Forelimb muscle (tissue), 1 donor: ENCODE data around the gene FOS. TPM values are rescaled to one million over a fixed set of nuclear protein-coding genes. Genes with fewer than 3 reads are reported as not detected.

ENCODE experiments used
- DNase-seq: peaks from one replicate; pipeline ENCODE4 v3.0.0-alpha.2; 2013; ENCODE audit warnings: low read depth
- polyA plus RNA-seq: library from polyadenylated mRNA; unstranded; fragments of 120-200 nt; gene quantifications from one replicate; pipeline ENCODE4 v1.2.1, GENCODE V29; 2013; ENCODE audit not compliant: insufficient read length

FOS gene
- polyA plus RNA-seq, 1 donor: 212 TPM

DNA sequence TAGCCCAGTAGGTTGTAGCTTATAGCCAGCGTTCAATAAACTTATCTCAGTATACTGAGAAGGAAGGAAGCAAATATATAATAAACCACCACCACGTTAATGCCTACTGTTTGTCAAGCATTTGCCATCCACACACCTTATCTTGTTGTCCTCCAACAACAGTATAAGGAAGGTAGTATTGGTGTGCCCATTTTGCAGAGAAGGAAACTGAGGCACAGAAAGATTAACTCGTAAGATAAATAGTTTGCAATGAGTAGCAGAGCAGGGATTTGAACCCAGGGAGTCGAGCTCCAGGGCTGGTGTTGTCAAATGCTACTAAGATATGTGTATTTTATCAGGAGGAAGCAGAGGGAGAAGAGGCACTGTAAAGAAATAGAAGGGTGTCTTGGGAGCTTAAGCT lies 27.8 kb upstream of the FOS start:
- DNase-seq: no peak

DNA sequence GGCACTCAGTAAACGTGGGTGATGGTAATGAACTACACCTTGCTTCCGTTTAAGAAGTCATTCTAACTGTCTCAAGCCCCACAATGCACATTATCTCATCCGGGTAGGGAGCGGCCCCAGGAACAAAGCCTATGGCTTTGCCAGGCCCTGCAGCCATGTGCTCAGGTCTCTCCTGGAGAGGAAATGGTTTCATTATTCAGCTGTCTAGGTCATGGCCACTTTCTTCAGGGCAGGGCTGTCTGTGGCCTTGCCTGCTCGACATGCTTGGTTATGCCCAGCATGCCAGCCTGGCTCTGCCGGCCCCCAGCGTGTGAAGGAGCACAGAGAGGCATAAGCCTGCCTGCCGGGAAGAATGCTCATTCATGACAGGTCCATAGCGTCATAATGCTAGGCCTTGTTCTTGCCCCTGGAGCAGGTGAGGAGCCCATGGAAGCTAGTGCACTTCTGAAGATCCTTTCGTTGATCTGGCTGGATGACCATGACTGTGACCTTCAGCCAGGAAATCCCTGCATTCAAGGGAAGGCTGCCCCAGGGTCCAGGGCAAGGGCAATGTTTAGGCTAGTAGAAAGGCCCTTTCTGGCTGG lies 26.3 kb upstream of the FOS start:
- no peak for DNase-seq

DNA sequence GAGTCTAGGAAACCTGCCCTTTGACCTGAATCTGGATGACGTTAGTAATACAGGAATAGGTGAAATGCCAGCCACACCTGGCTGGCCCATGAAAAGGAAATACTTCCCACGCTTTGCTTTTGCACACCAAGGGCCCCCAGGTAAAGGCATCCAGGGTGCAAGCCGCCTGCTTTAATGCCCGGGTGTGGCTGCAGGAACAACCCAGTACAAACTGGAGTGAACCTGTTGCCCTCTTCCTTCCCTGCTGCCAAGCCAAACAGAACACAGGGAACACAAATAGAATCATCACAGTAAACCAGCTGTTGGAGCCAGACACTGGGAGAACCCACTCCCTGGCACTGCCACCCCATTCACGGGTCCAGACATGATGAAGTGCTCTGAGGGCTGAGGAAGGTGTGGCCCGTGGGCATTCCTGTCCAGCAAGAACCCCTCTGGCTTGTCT lies 24.2 kb upstream of the FOS start:
- DNase-seq: no peak

DNA sequence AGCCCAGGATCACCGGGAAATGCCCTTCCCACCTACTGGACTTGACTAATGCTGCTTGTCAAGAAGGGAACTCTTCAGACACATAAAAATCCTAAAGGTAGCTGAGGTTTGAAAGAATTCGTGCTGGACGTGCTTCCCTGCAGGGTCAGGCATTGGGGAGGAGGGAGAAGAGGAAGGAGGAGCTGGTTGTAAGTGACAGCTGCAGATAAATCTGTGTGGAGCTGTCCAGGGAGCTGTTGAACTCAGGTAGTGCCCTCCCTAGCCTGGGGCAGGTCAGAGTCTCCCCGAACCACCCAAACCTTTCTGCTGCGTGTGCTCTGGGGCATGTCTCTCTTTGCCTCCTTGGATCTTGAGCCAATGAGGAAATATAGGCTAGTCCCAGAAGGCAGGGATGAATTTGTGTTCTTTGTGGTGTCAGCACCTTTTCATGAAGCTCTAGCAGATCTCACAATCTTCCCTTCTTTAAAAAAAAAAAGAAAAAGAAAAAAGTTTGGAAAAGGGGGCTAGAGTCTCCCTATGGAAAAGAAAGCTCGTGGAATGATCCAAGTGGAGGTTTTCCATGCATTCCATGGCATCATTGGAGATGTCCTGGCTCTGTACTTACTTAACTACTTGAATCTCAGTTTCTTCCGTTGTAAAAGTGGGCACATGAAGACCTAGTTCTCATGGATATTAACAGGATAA lies 23.6 kb upstream of the FOS start:
- no peak for DNase-seq

DNA sequence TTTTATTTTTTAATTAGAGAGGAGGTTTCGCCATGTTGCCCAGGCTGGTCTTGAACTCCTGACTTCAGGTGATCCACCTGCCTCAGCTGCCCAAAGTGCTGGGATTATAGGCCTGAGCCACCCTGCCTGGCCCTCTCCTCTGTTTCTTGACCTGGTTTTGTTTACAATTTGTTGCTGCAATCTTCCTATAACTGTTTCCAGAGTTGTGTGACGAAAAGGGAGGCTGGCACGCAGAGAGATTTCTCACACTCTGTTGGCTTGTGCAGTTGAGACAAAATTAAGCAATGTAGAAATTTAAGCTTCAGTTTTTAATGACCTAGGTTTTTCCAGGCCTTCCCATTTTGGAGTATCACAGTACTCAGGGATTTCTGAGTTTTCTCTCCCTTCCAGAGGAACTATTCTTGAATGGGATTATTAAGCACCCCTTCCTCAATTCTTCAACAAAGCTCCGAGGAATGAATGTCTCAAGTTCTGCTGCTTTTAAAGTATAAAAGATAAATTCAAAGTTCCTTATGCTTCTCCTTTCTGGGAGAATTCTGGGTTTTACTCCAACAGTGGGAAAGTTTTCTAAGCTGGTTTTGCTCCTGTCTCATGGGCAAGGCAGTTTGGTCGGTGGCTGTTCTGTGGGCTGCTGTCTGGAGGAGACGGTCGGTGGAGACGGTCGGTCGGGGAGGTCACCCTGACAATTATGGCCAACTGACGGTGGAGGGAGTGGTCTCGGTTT lies 20.4 kb upstream of the FOS start:
- no peak for DNase-seq

DNA sequence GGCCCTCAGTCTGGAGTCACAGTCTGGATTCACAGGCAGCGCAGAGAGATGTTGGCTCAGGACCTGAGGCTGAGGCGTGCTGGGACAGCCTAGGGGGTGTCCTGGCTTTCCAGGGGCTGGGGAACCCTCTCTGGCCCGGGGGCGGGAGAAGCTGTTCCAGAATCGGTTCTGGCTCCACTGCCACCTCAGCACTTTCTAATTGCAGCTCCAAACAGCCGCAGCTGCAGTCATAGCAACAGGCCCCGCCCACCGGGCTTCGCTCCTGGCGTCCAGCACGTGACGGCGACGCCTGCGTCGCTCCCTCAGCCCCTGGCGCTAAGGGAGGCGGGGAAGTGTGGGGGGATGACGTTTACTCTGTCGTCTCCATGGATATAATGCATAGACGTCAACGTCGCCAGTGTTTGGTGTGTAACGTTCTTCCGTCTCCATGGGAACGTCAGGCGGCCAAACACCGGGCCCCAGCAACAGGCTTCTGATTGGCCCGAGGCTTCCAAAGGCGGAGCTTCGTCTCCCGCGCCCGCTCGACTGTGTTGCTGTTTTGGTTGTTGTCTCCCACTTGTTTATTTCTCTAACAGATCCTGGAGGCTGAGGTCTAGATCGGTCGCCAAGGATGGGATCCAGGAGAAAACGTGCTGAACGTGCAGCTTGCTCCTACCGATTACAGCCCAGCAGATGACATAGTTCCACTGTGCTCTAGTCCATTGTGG lies 19.7 kb upstream of the FOS start:
- peak; percentile 99 for DNase-seq

DNA sequence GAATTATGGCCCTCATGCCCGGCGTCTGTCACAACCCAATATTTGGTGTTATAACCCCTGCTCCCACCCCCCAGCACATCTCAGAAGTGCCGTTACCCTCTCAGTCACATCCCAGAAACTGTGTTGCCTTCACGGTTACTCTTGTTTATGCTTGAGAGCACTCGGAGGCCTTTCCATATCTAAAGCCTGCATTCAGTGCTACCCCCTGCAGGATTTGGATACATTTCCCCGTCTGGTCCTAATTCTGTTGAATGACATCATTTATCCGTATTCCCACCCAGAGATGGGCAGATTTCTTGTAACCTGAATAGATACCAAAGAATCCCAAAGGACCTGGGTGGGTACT lies 19.1 kb upstream of the FOS start:
- DNase-seq: no peak

DNA sequence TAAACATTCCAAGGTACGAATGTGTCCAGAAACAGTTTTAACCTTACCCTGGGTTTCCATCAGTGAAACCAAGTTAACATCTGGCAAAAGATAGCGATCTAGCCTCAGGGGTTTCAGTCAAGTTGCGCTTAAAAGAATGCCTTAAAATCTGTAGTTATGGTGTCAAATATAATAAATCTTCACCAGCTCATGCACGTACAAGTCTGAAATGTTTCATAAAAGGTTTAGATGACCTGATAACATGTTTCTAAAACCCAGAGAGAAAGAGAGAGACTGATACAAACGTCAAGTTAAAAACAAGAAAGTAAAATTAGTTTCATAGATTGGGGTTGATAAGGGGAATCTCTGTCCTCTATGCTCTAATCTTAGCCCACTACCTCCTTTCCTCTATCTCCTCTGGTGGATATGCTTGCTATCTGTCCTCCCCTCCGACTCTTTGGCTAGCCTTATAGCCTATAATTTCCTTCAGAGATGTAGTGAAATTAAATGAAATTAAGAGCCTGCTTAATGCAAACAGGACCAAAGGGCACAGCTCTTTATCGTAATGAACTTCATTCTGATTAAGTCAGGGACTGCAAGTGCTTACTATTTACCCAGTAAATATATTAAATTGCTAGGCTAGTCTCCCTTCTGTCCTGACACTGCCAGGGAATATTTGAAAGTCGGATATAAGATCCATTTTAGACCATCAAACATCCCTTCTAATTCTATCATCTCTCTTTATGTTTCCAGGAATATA lies 18.4 kb upstream of the FOS start:
- no peak for DNase-seq

DNA sequence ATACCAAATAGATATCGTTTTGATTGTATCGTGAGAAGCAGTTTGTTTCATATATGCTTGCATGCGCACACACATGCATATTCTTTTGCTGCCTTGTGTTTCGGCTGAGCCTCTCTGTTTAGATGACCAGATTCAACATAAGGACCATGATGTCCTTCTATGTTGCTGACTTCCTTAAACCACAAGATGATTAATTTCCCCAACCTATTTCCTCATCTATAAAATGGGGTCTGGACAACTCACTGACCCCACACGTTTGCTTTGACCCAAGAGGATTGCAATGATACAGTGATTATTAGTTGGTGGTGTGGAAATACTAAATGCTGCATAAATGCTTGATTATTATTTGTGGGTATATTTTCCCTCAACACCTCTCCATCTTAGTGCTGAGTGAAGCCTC lies 16.8 kb upstream of the FOS start:
- no peak for DNase-seq

DNA sequence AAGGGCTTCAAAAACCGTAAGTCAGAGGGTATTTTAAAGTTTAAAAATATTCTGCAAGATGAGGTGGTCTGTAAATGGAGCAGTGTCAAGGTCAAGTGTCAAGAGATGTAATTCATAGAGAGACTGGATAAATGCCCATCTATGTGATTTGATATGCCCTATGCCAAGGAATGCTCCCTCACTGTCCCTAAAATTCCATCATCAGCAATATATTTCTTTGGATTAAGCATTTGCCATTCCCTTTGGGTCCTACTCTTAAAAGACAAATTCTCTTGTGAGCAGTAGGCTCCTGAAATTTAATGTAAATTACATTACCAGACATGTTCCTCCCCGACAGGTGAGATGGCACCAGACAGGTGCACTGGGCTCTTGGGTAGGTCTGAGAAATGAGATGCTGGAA lies 16.0 kb upstream of the FOS start:
- DNase-seq: no peak

DNA sequence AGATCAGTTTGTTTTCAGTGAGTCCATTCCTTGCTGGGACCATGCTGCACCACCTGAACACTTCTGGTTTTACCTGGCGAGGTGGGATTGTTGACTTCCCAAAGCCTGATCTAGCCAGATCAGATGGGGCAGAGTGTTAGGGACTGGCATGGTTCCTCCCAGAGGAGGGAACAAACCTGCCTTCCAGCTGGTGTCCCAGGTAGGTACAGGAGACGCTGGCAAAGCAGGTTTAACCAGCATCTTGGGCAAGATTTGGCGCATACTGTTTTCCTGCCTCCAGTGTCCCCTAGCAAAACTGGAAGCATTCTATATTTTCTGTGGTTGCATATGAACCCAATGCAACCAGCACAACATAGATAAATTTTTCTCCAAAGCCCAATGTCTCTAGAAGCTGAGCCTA lies 14.6 kb upstream of the FOS start:
- no peak for DNase-seq

DNA sequence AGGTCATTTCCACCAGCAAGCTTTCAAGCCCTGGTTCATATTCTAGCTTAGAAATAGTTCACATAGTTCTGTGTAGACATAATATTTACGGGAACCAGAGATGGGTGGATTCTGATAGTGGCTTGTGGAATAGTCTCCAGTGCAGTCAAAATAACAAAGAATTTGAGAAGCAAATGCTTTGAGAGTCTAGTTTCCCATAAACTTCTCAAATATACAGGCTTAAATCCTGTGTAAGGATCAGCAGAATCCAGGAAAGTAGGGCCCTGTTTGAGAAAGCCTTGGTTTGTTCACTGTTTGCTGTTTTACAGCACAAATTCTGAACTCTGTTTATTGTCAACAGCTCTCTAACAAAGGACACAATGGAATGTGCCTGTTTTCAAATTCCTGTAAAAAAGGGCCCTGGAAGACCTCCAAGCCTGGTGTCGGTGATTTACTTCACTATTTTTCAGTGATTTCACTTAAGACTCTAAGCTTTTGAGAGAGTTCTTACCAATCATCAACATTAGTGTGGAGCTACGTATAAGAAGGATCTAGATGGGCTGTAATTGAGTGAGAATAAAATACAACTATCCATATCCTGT lies 11.4 kb upstream of the FOS start:
- DNase-seq: no peak

DNA sequence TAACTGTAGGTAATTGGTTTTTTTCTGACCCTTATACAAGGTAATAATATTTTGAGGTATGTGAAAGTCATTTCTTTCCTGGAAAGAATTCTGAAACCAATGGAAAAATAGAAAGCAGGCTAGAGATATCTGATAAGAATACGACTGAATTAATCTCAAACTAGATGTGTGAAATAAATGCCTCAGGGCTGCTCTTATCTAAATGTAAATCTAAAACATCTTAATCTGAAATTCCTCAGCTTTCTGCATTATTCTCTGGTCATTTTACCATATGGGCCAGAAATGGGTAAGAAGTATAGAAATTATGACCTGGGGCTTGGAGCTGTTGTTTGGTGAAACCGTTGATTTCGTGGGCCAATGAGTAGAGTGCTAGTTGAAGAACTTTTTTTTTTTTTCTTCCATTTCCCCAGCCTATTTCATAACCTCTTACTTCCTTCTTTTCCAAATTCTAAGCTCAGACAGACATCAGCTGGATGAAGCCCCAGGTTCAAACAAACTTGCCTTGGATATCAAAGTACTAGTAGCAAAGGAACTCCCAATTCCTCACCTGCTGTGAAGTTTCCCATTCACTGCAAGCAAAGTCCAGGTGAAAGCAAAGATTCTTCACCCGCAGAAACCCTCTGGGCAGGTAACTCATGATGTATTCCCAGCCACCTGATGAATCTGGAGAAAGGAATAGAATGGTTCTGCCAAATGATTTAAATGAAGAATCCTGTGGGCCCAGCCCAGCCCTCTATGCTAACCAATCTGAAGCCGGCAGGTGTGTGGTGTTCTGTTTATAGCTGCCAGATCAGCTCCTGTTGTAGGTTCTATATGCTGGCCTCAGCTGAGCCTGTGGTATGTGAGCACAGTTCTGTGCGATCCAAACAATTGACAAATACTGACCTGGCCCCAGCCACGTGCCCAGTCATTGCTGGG lies 9.7 kb upstream of the FOS start:
- no peak for DNase-seq

DNA sequence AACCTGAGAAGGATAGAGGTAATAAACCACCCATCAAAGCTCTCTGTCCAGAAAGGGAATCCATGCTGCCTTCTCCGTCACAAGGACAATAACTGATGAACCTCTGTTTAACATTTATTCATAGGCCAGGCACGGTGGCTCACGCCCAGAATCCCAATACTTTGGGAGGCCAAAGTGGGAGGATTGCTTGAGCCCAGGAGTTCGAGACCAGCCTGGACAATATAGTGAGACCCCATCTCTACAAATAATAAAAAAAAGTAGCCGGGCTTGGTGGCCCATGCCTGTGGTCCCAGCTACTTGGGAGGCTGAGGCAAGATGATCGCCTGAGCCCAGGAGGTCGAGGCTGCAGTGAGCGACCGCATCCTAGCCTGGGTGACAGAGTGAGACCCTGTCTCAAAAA lies 7.1 kb upstream of the FOS start:
- no peak for DNase-seq

DNA sequence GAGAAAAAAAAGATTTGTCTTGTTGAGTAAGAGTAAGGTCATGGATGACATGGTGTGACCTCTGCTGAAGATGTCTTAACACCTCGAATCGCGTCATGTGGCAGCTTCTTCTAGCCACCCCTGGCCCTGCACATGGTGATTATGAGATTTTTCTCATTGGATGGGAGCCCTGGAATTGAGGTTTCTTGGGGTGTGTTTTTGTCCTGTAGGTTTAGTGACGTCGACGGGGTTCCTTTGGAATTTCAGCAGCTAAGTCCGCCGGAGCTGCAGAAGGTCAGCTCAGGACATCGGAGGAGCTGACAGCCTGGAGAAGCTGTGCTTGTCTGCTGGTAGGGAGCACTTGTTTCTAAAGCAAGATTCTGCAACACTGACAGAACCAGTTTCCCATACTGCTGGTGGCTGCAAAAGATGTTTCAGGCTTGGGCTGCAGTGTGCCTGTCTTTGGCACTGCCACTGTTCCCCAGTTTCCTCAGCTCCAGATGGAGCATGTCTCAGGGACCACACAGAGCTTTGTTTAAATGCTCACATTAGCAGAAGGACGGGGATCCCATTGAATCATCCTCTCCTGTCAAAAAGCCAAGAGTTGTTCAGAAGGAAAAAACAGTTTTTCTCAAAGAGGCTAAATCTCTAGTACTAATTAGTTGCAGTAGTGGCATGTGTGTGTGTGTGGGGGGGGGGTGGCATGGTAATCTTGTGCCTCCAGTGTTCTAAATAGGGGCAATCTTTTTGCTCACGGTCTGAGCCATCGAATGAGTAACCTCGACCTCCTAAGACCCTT lies 5.2 kb upstream of the FOS start:
- no peak for DNase-seq

DNA sequence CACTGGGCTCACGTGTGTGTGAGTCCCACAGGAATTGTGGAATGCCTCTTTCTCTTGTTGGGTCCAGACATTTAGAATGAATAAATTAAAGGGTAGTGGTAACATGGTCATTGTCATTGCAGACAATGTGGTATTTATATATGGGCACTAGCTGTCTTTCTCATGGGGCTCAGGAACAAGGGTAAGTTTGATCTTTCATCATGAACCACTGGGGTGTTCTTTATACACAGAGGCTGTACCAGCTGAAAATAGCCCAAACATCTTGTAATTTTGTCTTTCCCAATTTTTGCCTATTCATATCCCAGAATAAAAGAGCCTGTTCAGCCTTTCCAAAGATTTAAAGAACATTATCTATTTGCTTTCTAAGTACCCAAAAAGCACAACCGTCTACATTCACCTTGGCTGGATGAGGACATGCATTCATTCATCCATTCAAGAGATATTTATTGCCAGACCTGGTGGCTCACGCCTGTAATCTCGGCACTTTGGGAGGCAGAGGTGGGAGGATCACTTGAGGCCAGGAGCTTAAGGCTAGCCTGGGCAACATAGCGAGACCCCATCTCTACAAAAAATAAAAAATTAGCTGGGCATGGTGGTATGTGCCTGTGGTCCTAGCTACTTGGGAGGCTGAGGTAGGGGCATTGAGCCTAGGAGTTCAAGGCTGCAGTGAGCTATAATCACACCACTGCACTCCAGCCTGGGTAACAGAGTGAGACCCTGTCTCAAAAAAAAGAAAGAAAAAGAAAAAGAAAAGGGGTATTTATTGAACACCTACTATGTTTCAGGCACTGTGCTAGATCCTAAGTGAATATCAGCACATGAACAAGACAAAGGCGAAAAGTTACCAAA lies 4.4 kb upstream of the FOS start:
- DNase-seq: no peak

DNA sequence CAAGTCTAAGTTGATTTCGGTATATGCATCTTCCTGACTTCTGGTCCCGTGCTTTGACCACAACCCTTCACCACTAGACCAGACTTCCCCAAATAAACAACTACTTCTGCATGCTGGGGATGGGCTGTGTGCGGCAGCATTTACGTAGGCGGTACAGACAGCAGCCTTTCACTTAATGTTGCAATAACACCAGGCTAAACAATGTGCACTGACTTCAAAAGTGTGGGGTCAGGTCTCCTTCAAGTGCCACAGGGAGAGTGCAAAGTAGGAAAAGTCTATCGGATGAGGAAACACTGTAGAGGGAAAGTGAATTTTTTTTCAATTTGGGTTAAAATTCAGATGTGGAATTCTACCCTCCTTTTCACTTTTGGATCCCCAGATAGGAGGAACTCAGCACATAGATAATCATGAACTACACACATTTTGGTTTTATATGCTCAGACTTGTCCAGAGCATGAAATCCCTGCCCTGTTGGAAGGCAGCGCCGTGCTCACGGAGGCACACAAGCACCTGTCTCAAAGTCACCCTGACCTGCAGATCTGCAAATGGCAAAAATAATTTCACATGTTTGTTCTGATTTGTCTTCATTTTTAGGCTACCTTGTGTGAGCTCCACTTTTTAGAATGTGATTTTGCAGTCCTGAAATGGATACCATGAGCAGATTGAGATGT lies 3.6 kb upstream of the FOS start:
- no peak for DNase-seq

DNA sequence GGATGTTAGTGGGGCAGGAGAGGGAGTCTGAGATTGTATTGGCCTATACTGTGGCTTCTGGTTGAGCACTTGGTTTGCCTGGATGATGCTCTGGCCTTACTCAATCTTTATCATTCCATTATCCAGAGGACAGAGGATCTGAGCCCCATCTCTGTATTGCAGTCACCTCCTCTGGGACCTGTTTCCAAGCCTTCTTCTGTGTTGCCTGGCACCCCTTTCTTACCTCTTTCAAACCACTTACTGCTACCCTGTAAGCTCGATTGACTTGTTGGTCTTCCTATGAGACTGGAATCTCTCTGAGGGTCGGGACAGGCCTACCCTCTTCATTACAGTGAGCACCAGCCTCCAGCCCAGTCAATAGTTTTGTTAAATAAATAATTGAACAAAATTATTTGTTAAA lies 3.0 kb upstream of the FOS start:
- no peak for DNase-seq
